Prostate gland (tissue), 2 donors: ENCODE measurements around the gene HPF1.

Source experiments
- CTCF ChIP-seq, 4 experiments: fragments of 200-600 bp in 2 of 4; fragments of 450-650 bp in 2 of 4; sonication (generic) in 2 of 4; IDR thresholded peaks; 1 replicate in 3 of 4; 2 replicates in 1 of 4; pipeline ENCODE4 v1.5.1; 2016 to 2019; ENCODE audit warnings: antibody characterized with exemption in 4 of 4, mild to moderate bottlenecking in 2 of 4, moderate library complexity in 2 of 4
- POLR2A ChIP-seq: fragments of 450-650 bp; IDR thresholded peaks from one replicate; pipeline ENCODE4 v1.6.1; 2016; ENCODE audit warnings: antibody characterized with exemption, mild to moderate bottlenecking

- no peak for TF ChIP-seq CTCF (IDR thresholded peaks at IDR 0.05)
- no peak for TF ChIP-seq POLR2A
Measured at GRCh38 chr4:169766741-169767140, 9.0 kb upstream of the HPF1 start.
